GM21515 (cell line): ENCODE data around the gene DHH.
"Not testable (repeated sequence)": the region's sequence is repeated elsewhere in the genome, so short reads cannot be mapped to it uniquely, and the experiment has no call there.

Experiments
- ATAC-seq: cut with Tn5 transposase; IDR thresholded peaks from one replicate; pipeline ENCODE4 v1.9.1; 2021; ENCODE audit not compliant: unreplicated experiment

The DHH gene

DNA sequence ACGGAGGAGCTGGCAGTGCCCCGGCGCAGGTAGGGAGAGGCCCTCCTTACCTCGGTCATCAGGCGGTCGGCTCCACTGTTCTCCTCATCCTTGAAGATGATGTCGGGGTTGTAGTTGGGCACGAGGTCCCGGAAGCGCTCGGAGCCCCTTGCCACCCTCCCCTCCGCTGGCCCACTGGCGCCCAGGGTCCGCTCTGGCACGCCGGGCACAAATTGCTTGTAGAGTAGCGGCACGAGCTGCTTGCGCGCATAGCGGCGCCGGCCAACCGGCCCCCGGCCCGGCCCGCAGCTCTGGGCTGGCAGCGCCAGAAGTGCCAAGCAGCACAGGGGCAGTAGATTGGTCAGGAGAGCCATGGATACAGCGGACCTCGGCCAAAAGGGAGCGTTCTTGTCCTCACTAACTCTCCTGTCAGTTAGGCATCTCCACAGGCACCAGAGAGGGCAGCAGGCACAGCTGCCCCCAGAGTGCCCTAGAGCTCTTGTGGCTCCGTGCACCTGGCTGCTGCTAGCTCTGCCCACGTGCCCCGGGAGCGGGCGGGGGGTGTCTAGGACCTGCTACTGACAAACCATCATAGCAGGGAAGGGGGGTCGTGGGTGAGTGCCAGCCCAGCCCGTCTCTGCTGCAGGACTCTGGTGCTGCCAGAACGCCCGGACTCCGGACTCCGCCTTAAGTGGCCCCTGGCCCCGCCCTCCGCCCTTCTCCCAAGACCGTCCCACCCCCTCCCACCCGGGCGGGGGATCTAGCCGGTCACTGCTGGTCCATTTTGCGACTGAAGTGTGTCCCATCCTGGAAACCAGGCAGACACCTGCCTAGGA is at the start of gene DHH:
Gene DHH, minus strand, starts transcription at position 642 of the 815 bp plus-strand sequence. Its CDS starts 289 bp downstream, at position 353.
- ATAC-seq, result no peak

DNA sequence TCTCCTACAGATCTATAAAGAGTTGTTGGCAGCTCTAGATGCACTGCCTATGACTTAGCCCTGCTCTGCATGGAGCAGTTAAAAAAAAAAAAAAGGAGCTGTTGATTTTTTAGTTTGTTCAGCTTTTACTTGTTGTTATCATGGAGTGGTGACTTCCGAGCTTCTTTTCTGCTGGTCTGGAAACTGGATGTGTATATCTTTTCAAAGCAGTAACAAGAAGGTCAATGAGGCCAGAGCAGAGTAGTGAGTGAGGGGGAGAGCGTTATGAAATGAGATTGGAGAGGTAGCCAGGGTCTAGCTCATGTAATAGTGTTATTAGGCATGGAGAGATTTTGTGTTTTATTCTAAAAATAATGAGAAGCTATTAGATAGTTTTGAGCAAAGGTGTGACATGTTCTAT is 49.8 kb upstream of the DHH start:
- no peak for ATAC-seq

DNA sequence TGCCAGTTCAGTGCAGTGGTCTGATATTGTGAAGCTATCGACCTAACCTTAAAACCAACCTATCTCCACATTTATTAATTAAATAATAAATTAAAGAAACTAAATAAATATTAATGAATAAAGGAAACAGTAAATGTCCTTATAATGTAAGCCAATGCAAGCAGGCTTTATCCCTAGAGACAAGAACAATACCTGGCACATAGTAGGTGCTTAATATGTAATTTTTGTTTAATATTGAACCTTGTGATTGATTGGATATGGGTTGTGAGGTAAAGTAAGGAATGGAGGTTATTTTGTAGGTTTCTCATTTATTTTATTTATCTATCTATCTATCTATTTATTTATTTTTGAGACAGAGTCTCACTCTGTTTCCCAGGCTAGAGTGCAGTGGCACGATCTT is 44.4 kb upstream of the DHH start:
- no peak for ATAC-seq

DNA sequence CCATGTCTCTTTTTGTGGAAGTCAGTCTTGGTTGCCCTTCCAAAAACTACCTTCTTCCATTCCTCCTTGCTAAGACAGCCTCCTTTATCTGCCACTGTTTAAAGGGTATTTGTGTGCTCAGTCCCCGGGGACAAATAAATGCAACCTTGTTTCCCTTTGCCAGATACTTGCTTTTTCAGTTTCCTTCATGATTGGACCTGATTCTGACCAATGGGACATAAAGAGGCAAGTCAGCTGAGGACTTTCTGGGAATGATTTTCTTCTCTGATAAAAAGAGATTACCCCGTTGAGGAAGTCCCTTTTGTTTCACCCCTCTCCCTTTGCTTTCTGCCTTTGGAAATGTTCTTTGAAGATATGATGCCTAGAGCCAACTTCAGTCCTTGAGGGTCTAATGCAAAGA is 44.0 kb upstream of the DHH start:
- no peak for ATAC-seq

DNA sequence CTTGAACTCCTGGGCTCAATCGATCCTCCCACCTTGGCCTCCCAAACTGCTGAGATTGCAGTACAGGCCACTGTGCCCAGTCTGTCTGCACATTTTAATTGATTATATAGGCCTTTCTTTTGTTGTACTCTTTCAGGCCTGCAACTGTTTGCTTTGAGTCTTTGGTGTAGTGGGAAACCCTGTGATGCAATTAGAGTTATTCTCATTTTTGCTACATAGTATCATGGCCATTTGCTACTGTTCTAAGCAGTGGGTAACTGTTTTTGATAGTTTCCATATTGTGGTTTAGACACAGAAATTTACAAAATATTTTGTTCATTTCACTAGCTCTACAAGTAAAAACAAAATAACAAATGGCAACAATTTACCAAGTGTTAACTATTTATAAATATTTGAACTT is 42.9 kb upstream of the DHH start:
- no peak for ATAC-seq

DNA sequence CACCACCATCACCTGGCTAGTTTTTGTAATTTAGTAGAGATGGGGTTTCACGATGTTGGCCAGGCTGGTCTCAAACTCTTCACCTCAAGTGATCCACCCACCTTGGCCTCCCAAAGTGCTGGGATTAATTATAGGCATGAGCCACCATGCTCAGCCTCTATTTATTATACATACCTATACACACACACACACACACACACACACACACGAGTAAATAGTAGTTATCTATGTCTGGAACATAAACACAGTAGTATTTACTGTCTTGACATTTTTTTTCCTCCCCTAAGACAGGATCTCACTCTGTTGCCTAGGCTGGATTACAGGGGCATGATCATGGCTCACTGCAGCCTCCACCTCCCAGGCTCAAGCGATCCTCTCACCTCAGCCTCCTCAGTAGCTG is 42.4 kb upstream of the DHH start:
- not testable (repeated sequence) for ATAC-seq

DNA sequence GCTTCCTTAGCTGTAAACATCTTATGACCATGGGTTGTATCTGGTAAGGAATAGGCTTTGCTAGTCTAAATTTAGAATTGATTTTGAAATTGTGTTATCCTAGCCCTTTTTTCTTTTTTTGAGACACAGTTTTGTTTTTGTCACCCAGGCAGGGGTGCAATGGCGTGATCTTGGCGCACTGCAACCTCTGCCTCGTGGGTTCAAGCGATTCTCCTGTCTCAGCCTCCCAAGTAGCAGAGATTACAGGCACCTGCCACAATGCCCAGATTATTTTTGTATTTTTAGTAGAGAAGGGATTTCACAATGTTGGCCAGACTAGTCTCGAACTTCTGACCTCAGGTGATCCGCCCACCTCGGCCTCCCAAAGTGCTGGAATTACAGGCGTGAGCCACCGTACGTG is 39.0 kb upstream of the DHH start:
- ATAC-seq, result no peak

DNA sequence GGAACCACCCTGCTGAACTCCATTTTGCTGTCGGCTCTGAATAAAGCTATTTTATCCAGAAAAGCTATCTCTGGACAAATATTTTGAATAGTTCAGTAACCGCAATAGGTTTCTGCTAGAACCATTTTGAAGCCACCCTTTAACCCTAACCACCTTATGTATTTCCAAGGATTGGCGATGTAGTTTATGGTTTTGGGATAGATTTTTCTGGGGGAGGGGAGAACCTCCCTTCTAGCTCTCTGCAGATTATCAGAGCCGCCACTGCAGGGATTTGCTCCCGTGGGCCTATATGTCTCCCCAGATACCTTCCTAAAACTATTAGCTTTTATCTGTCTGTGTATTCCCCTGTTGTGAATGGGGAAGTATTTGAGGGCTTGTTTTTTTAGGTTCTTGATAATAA is 38.4 kb upstream of the DHH start:
- ATAC-seq, result no peak

DNA sequence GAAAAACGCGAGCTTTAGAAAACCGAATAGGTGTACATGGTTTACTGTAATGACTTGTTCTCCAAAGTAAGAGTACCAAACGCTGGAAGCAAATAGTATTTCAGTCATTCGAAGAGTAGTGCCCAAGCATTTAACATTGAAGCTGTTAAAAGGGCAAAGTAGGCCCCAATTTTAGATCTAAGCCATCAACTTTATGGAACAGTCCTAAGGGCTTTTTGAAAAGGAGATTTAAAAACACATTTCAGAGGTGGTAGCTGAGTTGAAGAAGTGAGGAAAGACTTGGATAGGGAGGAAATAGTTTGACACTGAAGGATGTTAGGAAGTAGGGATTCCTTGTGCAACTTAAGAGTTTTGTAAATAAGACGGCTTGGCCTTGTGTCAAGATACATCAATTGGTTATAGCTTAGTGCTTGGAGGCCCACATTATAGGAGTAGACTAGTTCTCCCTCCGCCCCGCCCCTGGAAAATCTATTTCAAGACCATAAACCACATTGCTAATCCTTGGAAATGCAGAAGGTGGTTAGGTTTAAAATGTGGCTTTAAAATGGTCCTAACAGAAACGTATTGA is 37.4 kb upstream of the DHH start:
- no peak for ATAC-seq

DNA sequence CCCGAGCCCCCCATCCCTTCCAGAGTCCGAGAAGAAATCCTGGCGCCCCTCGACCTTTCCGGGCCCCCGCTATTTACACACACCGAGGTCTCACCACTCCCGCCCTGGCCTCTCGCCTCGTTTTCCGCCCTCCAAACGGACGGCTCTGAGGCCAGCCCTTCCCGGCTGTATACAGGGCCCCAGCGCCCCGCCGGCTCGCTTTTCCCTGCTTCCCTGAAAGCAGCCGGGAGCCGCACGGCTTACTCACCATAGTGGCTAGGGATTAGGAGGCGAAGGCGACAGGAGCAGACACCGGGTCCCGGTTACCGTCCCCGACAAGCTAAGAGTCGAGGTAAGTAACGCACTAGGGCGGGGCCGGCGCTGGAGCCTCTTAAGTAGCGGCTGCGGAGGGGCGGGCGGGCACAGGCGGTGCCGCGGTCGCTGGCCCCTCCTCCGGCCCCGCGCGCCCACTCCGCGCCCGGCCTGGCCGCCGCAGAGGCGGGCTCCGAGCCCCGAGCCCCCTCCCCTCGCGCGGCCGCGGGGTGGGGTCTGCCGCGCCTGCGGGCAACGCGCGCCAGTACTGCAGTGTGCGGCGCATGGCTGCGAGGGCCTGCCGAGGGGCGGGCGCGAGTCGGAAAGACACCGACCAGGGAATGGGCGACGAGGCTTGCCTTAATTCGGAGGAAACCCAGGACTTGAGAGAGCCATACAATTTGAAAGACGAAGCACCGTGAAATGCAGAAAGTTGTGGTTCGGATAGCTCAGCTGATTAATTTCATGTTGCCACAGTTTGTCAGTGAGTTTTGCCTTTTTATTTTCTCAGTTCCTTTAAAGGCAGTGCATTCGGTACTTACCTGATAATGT is 36.7 kb upstream of the DHH start, which contains the start of gene TUBA1B:
Gene TUBA1B, minus strand, starts transcription at position 345 of the 843 bp plus-strand sequence. Its CDS starts 95 bp downstream, at position 250.
- ATAC-seq, result peak; percentile 70

DNA sequence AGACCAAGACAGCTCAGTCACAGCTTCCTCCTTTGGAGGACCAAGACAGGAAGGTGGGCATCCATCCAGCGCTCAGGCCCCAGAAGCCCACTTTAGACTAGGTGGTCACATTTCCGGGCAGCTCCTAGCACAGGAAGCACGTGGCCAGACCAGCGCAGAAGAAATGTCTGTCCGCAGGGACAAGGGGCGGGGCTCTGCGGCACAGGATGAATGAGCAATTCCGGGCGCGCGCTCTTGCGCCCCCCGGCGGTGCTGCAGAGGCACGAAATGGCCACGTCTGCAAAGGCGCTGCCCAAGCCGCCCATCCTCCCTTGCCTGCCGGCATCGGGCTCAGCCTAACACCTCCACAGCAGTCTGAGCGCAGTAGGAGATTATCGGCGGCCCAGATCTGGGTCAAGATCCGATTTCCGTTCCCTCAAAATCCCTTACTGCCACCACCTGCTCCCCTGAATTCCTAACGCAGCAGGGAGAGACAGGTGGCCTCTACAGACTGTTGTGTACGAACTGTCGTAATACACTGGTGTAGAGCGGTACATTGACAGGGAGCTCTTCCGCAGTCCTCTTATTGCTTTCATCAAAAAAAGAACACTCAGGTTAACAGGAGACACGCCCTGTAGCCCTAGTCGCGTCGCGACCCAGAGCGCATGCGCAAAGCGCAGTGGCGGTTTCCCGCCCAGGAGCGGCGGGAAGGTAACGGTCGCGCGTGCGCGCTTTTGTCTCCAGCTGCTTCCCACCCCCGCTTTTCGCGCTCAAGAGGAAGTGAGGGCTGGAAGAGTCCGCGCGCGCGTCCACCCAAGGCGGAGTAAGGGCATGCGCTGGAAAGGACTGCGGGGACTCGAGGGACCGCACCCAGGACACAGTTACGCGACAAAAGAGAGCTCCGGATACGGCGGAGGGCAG is 35.8 kb upstream of the DHH start:
- ATAC-seq, result peak; percentile 47

DNA sequence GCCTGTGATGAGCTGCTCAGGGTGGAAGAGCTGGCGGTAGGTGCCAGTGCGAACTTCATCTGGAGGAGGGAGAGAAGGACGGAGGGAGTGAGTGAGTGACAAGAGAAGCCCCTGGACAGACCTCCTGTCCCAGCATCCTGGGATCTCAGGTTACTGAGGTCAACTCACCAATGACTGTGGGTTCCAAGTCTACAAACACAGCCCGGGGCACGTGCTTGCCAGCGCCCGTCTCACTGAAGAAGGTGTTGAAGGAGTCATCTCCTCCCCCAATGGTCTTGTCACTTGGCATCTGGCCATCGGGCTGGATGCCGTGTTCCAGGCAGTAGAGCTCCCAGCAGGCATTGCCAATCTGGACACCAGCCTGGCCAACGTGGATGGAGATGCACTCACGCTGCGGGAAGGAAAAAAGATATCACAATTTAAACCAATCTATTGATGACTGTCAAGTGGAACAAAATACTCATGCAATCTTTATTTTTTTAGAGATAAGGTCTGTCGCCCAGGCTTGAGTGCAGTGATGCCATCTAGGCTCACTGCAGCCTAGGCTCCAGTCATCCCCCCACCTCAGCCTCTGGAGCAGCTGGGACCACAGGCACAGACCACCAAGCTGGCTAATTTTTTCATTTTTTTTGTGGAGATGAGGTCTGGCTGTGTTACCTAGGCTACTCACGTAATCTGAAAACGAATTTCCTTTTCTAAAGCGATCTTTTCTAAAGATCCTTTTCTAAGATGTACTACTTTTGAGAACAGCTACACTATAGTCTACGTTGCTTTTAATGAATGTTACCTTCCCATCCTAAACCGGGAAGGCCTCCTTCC is 34.9 kb upstream of the DHH start:
- ATAC-seq, result no peak

DNA sequence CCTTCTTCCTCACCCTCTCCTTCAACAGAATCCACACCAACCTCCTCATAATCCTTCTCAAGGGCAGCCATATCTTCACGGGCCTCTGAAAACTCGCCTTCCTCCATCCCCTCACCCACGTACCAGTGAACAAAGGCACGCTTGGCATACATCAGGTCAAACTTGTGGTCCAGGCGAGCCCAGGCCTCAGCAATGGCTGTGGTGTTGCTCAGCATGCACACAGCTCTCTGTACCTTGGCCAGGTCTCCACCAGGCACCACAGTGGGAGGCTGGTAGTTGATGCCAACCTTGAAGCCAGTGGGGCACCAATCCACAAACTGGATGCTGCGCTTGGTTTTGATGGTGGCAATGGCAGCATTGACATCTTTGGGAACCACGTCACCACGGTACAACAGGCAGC is 33.4 kb upstream of the DHH start:
- not testable (repeated sequence) for ATAC-seq

DNA sequence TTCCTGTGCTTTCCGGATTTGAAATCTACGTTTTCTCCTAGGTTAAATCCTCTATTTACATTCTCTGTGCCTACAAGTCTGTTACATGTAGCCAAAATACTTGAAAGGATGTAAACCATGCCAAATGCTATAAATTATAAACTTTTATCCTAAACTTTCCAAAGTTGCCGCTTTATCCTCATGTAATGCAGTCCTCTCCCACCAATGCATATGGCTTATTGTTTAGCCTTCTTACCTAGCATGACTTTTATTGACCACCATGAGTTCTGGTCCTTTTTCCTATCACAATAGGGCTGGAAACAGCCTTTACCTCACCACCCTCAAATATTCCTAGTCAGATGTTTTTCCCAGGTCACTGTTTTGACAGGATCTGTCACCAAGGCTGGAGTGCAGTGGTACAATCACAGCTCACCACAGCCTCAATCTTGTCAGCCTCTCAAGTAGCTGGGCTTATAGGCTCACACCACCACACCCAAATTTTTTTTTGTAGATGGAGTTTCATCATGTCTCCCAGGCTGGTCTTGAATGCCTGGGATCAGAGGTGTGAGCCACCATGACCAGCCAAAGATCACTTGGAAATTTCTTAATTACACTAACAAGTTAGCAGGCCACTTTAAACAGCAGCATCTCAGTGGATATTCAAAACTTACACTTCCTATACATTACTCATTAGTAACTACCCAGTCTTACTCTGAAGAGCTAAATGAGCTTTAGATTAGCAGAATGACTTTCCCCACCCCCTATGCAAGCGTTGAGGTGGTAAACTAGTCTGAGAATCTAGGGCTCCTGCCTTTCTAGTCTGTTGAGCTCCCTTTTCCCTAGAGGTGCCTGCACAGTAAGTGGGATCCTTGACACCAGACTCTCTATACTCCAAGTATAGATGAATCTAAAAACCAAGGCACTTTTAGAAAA is 32.5 kb upstream of the DHH start:
- ATAC-seq, result no peak

DNA sequence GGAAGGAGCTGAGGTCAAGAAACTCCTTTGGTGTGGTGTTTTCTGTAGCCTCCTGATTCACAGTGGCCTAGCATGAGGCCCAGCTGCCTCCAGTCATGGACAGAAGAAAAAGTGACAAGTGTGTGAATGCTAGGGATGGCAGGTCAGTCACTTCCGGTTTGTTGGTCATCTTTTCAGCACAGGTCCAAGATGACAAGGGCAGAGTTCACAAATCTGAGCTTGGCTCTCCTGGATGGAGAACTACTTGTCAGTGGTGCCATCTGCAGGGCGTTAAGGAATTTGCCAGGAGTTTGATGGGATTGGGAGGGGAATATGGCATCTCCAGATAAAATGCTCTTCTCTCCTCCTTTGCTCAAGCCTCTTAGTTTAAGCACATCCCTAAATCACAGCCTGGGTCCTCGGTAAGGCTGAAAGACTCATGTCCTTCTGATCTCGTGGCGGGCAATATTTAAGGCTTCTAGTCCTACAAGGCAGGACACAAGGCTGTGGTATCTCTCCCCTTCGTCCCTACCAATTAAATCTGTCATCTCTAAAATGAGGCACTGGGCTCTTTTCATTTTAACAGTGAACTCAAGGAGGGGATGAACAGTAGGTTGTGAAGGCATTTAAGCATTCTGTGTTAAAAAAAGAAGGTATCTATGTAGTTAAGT is 26.6 kb upstream of the DHH start:
- no peak for ATAC-seq

DNA sequence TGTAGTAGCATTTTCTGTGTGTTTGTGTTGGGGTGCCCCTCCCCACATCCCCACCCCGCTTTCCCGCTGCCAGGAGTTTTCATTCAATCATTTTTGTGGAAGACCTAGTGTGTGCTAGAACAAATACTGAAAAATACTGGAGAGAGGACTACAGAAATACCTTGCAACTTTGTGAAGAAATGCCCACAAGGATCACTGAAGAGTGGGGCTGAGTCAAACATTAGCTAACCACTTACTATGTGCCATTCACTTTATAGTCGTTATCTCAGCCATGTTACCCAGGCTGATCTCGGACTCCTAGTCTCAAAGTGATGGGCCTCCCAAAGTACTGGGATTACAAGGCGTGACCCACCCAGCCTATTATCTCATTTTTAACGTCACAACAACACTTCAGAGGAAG is 16.6 kb upstream of the DHH start:
- no peak for ATAC-seq

DNA sequence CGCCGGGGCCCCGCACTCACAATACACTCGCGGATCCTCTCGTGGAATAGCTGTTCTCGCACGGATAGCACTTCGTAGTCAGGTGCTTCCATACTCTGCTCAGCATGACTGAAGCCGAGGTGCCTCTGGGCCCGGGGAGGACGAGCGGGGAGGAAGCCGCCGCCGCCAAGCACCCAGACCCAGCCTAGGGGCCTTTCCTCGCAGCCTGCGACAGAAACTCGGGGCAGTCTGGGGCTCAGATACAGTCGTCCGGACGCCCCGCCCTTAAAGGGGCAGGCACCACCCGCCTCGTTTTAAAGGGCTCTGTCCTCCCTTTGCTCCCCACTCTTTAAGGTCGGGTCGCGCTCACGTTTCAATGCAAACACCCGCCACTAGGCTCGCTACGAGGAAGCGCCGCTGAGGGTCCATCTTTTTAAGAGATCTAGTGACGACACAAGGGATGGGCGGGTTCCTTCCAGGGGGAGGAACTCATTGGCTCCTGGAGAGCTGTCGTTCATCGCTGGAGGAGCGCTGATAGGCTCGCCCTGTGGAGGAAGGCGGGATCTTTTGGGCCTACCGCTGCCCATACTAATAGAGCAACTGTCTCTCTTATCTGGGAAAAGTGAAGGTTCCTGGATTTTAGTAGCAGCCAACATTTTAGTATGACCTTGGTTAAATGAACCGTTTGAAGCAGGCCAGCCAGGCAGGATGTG is 16.0 kb upstream of the DHH start, which contains the start of gene LMBR1L:
Gene LMBR1L, minus strand, starts transcription at position 384 of the 692 bp plus-strand sequence. Its CDS starts 292 bp downstream, at position 92.
- ATAC-seq, result peak; percentile 99
